ACHN (cell line): ENCODE data around the gene DHDH.
"Not testable (repeated sequence)": the region's sequence is repeated elsewhere in the genome, so short reads cannot be mapped to it uniquely, and the experiment has no call there.

Experiments
- DNase-seq: peaks from one replicate; pipeline ENCODE4 v3.0.0-alpha.2; 2015
- in situ Hi-C: cut with HindIII; loops from 2 replicates; pipeline ENCODE4 v1.10.0; 2017; ENCODE audit warnings: low sequenced_read_pairs, low pct_ligation_motif_present, low pct_unique_long_range_greater_than_20kb

The DHDH gene

DNA sequence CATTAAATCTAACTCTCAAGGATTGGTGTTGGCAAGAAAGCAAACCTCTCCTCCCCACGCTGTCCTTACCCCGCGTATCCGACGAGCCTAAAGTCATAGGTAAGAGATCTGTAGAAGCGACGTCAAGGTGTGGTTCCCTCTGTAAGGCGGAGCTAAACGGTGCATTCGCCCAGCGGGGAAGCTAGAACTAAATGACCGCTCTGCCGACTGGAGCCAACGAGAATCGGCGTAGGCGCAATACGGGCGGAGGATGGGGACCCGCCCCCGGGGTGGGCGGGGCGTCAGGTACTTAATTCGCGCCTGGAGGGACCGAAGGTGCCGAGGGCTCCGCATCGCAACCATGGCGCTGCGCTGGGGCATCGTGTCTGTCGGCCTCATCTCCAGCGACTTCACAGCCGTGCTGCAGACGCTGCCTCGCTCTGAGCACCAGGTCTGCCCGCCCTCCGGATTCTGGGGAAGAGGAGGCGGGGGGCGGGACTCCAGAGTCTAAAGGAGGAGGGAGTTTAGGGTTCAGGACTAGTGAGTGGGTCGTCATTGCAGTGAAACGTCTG, at the start of gene DHDH:
Gene DHDH, plus strand, starts transcription at position 318 of the 551 bp plus-strand sequence. Its CDS starts 23 bp downstream, at position 341.
- in situ Hi-C loops = no loop called here
- DNase-seq = peak; percentile 81

DNA sequence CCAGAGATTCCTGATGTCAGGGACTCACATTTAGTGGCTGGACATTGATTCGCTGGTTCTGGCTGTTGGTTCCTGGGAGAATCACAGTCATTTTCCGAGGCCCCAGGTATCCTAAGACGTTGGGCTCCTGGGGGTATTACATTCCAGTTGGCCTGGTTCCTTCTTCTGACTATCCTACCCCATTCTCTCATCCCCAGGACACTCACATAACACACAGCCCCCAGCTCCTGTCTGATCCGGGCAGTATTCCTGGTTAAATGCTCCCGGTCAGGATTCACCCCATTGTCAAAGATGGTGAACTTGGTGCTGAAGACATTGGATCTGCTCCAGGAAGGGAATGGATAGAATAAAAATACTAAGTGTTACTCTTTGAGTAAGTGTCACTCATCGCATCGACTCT, 49.8 kb upstream of the DHDH start:
- no peak for DNase-seq
- in situ Hi-C loops = no loop called here

DNA sequence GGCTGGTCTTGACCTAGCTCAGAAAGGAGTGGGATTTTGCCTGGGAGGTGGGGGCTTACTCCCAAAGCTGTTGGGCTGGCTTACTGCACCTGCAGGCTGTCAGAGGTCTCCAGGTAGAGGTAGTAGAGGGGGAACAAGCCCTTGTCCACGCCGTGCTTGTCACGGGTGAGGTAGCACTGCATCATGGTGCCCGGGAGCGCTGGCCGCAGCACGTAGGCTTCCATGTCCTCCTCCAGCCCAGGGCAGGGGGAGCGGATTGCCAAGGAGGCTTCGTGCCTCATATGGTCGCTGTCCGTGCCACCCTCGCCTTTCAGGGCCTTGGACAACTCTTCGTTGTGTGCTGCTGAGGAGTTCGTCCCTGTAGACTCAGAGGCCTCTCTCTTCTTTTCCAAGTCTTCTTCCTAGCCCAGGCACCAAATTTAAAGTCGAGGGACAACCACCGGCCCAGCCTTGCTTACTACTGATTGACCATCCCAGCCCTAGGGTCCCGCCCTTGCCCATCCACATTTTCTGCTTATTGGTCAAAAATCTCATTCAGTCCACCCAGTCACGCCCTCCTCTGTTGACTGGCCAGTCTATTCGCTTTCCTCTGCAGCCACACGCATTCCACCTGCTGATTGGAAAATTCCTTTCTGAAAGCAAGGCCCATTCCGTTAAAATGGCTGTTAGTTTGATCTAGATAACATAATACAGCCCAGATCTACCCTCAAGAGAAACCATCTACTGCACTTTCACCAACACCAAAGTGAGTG, 45.5 kb upstream of the DHDH start:
- no peak for DNase-seq
- in situ Hi-C loops = no loop called here

DNA sequence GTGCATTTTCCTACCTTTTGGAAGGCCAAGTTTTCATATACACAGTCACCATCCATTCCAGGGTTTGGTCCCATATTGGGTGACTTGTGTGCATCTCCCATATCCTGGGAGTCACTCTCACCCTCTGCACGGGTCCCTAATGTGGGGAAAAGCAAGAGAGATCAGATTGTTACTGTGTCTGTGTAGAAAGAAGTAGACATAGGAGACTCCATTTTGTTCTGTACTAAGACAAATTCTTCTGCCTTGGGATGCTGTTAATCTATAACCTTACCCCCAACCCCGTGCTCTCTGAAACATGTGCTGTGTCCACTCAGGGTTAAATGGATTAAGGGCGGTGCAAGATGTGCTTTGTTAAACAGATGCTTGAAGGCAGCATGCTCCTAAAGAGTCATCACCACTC, 44.0 kb upstream of the DHDH start:
- DNase-seq, in situ Hi-C loops: not testable (repeated sequence)

DNA sequence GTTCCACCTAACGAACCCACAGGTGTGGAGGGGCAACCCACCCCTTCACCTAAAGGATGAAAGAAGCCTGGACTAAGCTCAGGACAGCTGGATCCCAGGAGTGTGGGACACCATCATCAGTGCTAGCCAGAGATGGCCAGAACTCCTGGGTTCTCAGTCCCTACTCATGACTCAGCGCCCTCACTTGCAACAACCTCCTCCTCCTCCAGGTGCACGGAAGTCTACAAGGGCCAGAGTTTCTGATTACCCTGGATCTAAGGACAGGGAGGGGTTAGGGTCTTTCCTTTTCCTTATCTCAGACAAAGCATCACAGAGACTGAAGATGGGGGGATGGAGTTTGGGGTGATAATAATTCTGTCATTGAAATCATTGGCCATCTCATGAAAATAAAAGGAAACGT, 42.9 kb upstream of the DHDH start:
- DNase-seq = no peak
- in situ Hi-C loops = no loop called here

DNA sequence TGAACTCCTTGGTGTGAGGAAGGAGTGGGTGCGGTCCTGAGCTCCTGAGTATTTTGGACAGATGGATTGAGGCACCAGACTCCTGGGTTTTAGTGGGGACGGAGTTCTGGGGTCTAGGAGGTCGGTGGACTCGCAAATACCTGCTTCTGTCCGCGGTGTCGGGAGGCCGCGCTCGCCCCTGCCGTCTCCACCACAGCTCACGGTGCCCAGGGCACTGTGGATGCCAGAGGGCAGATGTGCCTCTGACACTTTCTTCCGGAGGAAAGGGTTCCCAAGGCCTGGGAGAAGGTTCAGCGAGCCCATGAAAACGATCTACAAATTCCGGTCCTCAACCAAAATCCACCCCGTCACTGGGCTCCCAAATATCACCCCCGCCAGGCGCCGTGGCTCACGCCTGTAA, 38.3 kb upstream of the DHDH start:
- in situ Hi-C loops = no loop called here
- no peak for DNase-seq

DNA sequence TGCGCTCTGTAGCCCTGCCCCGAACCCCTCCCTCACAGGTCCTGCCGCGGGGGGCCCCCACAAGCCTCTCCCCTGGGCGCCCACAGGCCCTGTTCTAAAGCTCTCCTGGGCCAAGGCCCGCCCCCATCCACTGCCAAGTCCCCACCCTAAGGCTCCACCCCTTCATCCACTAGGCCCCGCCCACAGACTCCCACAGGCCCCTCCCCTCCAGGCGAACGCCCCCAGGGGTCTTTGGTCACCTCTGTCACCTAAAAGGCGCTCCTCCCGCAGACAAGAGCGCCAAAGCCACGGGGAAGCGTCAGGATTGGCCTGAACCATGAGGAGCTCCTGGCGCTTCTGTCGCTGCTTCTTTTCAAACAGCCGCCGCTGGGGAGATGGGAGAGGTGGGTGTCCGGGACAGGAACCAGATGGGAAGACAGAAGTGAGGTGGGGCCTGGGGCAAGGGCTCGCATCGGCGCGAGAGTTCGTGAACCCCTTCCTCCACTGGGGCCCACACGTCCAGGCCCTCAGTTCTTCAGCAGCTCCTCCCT, 37.2 kb upstream of the DHDH start:
- no peak for DNase-seq
- in situ Hi-C loops = no loop called here

DNA sequence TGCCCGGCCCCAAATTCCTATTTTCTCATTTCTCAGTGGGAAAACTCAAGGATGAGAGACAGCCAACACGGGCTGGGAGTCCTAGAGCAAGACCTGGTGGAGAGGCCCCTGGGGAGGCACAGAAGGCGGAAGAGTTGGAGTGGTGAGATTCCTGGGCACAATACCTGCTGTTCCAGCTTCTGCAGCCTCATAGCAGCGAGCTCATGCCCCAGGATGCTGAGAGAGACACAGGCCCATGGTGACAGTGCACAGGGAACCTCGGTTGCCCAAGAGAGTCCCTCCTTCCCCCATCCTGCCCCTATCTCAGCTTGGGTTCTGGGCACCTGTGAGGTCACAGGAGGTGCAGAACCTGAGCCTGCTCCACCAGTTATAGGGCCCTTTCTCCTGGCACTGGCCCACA, 36.3 kb upstream of the DHDH start:
- DNase-seq = no peak
- in situ Hi-C loops = no loop called here

DNA sequence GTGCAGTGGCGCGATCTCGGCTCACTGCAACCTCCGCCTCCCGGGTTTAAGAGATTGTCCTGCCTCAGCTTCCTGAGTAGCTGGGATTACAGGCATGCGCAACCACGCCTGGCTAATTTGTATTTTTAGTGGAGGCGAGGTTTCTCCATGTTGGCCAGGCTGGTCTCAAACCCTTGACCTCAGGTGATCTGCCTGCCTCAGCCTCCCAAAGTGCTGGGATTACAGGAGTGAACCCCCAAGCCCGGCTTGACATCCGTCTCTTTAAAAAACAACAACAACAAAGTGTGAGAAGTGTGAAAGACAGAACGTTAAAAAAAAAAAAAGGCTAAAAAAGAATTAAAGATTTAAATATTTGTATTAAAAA, 34.1 kb upstream of the DHDH start:
- DNase-seq, in situ Hi-C loops: not testable (repeated sequence)

DNA sequence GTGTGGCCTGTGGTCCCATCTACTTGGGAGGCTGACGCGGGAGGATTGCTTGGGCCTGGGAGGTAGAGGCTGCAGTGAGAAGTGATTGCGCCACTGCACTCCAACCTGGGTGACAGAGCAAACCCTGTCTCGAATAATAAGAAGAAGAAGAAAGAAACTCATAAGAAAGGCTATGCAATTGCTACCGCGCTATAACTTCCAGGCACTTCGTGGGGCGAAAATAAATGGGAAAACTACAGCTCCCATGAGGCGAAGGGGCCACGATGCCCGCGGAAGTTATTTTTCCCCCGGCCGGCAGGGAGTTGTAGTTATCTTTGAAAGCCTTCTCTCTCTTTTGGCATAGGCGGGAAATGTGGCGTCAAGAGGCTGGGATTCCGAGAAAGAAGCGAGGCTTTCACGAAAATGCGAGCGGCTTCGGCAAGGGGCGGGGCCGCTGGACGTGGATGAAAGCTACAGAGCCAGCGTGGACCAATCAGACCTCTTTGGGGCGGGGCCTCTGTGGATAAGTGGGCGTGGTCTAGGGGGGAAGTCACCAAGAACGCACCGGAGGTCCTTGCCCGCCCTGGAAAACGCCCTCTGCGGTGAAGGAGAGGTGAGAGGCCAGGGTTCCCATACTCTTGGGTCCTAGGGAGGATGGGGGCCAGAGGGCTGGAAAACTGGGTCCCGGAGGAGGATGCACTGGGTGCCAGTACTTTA, 33.6 kb upstream of the DHDH start, which contains the start of gene NUCB1:
Gene NUCB1, plus strand, starts transcription at position 532 of the 696 bp plus-strand sequence. CDS start 485 bp downstream, outside the sequence.
- in situ Hi-C loops = no loop called here
- DNase-seq = peak; percentile 98

DNA sequence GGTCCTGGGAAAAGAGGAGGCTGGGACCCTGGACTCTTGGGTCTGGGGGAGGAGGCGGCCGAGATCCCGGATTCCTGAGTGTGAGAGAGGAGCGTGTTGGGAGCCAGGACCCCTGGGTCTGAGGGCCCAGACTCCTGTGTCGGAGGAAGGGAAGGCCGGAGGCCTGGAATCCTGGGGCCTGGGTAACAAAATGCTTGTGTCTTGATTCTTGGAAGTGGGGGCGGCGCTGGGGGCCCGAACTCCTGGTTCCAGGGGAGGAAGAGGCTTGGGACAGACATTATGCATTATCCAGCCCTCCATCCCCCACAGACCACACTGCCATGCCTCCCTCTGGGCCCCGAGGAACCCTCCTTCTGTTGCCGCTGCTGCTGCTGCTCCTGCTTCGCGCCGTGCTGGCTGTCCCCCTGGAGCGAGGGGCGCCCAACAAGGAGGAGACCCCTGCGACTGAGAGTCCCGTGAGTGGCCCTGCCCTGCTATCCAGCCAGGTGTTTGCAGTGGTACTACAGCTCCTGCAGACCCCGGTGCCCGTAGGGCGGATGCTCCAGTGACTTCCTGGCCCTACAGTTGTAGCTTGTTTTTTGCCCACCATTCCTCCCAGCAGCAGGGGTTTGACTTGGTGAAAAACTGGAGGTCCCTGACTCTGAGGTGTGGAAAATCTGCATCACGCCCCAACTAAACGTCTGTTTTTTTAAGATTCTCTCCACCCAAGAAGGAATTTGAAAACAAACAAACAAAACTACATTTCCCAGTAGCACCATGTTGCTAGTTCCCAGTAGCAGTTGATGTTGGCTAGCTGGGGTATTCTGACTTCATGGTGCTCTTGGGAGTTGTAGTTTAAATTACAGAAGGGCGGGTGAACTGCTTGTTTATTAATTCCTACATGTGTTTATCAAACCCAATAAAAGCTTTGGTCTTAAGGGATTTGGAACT, 32.8 kb upstream of the DHDH start:
- in situ Hi-C loops = no loop called here

DNA sequence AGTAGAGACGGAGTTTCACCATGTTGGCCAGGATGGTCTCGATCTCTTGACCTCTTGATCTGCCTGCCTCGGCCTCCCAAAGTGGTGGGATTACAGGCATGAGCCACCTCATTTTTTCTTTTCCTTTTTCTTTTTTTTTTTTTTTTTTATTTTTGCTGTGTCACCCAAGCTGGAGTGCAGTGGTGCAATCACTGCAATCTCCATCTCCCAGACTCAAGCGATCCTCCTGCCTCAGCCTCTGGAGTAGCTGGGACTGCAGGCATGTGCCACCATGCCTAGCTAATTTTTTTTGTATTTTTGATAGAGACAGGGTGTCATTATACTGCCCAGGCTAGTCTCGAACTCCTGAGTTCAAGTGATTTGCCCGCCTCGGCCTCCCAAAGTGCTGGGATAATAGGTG, 31.2 kb upstream of the DHDH start:
- in situ Hi-C loops, DNase-seq: not testable (repeated sequence)

More for the DNA sequence above, 32.8 kb upstream of the DHDH start:
- DNase-seq = peak; percentile 23

DNA sequence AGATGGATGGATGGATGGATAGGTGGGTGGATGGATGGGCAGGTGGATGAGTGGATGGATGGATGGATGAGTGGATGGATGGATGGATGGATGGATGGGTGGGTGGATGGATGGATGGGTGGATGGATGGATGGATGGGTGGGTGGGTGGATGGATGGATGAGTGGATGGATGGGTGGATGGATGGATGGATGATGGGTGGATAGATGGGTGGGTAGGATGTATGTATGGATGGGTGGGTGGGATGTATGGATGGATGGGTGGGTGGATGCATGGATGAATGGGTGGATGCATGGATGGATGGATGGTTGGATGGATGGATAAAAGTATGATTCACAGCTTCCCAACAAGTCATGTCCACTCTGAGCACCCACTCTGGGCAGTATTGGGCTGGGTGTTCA, 29.7 kb upstream of the DHDH start:
- DNase-seq, in situ Hi-C loops: not testable (repeated sequence)

DNA sequence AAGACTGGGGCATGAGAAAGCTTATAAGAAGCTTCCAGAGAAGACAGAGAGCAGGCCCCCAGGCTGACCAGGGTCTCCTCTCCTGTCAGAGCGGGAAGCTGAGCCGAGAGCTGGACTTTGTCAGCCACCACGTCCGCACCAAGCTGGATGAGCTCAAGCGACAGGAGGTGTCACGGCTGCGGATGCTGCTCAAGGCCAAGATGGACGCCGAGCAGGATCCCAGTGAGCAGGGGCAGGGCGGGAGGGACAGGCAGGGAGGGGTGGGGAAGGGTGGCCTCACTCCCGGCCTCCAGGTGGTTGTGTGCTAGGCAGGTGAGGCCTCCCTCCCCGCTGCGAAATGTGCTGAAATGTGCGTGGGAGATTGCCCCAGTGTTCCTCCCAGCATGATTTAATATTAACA, 27.8 kb upstream of the DHDH start:
- no peak for DNase-seq
- in situ Hi-C loops = no loop called here

DNA sequence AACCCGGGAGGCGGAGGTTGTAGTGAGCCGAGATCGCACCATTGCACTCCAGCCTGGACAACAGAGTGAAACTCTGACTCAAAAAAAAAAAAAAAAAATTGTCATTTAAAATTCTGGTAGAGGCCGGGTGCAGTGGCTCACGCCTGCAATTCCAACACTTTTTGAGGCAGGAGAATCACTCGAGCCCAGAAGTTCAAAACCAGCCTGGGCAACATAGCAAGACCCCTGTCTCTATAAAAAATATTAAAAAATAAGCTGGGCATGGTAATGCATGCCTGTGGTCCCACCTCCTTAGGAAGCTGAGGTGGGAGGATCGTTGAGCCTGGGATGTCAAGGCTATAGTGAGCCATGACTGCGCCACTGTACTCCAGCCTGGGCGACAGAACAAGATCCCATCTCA, 27.2 kb upstream of the DHDH start:
- in situ Hi-C loops = no loop called here
- no peak for DNase-seq

DNA sequence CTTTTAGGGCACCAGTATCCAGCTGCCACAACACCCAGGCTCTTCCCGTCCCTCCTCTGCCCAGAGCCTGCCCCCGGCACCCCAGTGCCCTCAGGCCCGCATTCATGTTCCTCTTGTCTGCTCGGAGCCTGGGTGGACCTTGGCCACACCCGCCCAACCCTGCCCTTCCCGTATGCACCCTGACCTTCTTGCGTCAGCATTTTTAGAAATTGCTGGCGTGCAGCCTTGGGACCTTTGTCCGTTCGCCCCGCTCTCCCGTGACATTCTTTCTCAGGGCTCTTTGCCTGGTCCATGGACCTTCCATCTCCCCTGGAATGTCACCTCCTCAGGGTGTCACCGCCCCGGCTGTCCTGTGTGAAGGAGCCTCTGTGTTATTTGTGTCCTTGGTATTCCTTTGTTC, 25.8 kb upstream of the DHDH start:
- DNase-seq = no peak
- in situ Hi-C loops = no loop called here

DNA sequence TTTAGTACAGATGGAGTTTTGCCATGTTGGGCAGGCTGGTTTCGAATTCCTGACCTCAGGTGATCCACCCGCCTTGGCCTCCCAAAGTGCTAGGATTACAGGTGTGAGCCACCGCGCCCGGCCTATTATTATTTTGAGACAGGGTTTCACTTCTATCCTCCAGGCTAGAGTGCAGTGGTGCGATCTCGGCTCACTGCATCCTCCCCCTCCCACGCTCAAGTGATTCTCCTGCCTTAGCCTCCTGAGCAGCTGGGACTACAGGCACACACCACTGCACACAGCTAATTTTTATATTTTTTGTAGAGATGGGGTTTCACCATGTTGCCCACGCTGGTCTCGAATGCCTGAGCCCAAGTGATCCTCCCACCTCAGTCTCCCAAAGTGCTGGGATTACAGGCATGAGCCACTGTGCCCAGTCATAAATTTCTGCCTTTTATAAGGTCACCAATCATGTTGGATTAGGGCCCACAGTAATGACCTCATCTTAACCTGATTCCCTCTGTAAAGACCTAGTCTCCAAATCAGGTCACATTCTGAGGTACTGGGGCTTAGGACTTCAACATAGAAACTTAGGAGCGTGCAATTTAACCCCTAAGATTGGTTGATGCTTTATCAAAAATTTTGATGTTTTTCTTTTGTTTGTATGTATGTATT, 23.9 kb upstream of the DHDH start:
- in situ Hi-C loops, DNase-seq: not testable (repeated sequence)

DNA sequence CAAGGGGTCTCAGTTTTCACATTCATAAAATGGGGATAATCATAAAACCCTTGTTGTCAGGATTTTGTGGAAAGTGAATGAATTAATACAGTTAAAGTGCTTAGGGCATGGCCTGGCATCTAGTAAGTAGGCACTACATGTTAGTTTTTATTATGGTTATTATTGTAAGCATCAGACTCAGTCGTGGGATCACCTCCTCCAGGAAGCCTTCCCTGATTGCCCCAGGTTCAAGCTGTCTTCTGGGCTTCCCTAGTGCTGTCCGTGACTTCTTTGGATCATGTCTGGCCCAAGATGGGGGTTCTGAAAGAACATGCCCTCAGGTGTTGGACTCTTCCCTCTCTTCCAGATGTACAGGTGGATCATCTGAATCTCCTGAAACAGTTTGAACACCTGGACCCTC, 22.7 kb upstream of the DHDH start:
- in situ Hi-C loops = no loop called here
- no peak for DNase-seq
